ENCODE results near the gene SH3RF3. TPM values are rescaled to one million over a fixed set of nuclear protein-coding genes. Genes with fewer than 3 reads are reported as not detected.

The SH3RF3 gene
- polyA plus RNA-seq, 1 of the 3 experiments (the other 2 are of a cell fraction), result 1.9 TPM

- Histone ChIP-seq H3K4me2 (no peak overlapping the region), H3K36me3 (replicated peaks in 1 of 2; ENCODE audit: control insufficient read depth in 1 of 2, insufficient read depth in 2 of 2, low read length in 1 of 2) (no peaks in the 10 kb centered on the region), H2AFZ (ENCODE audit: low read depth) (no peak overlapping the region), H3K27me3 (ENCODE audit: insufficient read depth) (no peaks in the 10 kb centered on the region), H3K9me2 (no peaks in the 10 kb centered on the region), H4K20me1 (ENCODE audit: insufficient read depth) (peaks cover 28% of the 10 kb centered on the region), H3K4me1 (ENCODE audit: control insufficient read depth in 1 of 2, insufficient read depth in 2 of 2, low read depth in 1 of 2, low read length in 1 of 2) (peaks cover 3 to 4% of the 10 kb centered on the region in 2 experiments; a peak in 2 of 4 replicates), H3K9ac (no peak overlapping the region), H3K4me3 (ENCODE audit: low read depth in 2 of 2, low read length in 1 of 2) (no peak overlapping the region), H3K27ac (ENCODE audit: low read depth in 2 of 2, low read length in 1 of 2) (no peak overlapping the region), H3F3A (replicated peaks; ENCODE audit: insufficient read depth) (no peaks in the 10 kb centered on the region), H3K79me2 (ENCODE audit: insufficient read depth) (peaks cover 16% of the 10 kb centered on the region; the same call in 1 of the 2 replicates), H3K9me3 (no peaks in the 10 kb centered on the region)
- no peak for DNase-seq
- POLR2A ChIA-PET, result no interaction called here
- WGBS (ENCODE audit: low lambda C conversion rate), result 74% methylated on average over 6 of the region's 6 CpGs
- TF ChIP-seq TEAD4 (IDR thresholded peaks at IDR 0.05; ENCODE audit: borderline replicate concordance, insufficient read depth) (no peak), USF1 (IDR thresholded peaks at IDR 0.05; ENCODE audit: borderline replicate concordance, low read depth) (no peak), NFIC (IDR thresholded peaks at IDR 0.05; ENCODE audit: borderline replicate concordance) (no peak), SIN3A (IDR thresholded peaks at IDR 0.05; ENCODE audit: borderline replicate concordance, low read depth, low read length) (no peak), GATA2 (CRISPR knock-in tag; IDR thresholded peaks at IDR 0.05) (no peak), YY1 (IDR thresholded peaks at IDR 0.05; ENCODE audit: low read depth) (no peak), SMC3 (IDR thresholded peaks at IDR 0.05; ENCODE audit: low read depth, low read length) (no peak), EZH2phosphoT487 (IDR thresholded peaks at IDR 0.05; ENCODE audit: borderline replicate concordance, low read depth) (no peak), TCF12 (IDR thresholded peaks at IDR 0.05) (no peak), RFX5 (IDR thresholded peaks at IDR 0.05; ENCODE audit: low read length) (no peak), GABPA (IDR thresholded peaks at IDR 0.05; ENCODE audit: low read depth) (no peak), MXI1 (IDR thresholded peaks at IDR 0.05; ENCODE audit: low read depth, low read length) (no peak), RAD21 (IDR thresholded peaks at IDR 0.05; ENCODE audit: low read length) (no peak), FOXJ3 (CRISPR knock-in tag; IDR thresholded peaks at IDR 0.05) (no peak), REST (IDR thresholded peaks at IDR 0.05; ENCODE audit: low read depth, low read length) (no peak), IRF3 (IDR thresholded peaks at IDR 0.05; ENCODE audit: low read depth, low read length) (no peak)
- CTCF ChIA-PET, result interaction anchor here (1.2 kb wide), 1 partner anchor 10 kb away, joined by 4 read pairs; no protein-coding TSS in a partner anchor
Observed at GRCh38 chr2:109218087-109218791, 89.2 kb downstream of the SH3RF3 start.

Data from SK-N-SH (cell line).